Stimulated activated naive B cell treated with anti-CD40 and anti-IgM and Interleukin-4, amounts not matched to agents 10 μg/mL and 1 μg/mL and 100 μg/mL, for 72 hours (primary cell): ENCODE measurements around the gene HNRNPUL1.

Experiments used
- ATAC-seq, 2 donors: fragments of 150-1000 bp; cut with Tn5 transposase; replicated peaks; 2 replicates each; pipeline ENCODE4 v1.10.0; 2021; ENCODE audit warnings: moderate library complexity in 1 of 2
- DNase-seq: peaks from one replicate; pipeline ENCODE4 v3.0.0; 2021
- H3K27ac Mint-ChIP-seq: one replicate; pipeline ENCODE4 v1.8.0; 2022; ENCODE audit warnings: mild to moderate bottlenecking, mixed read lengths
- H3K27me3 Mint-ChIP-seq, 2 donors: one replicate each; pipeline ENCODE4 v1.8.0; 2022; ENCODE audit warnings: mixed read lengths in 2 of 2
- H3K36me3 Mint-ChIP-seq, 2 donors: one replicate each; pipeline ENCODE4 v1.8.0; 2022; ENCODE audit warnings: mixed read lengths in 2 of 2, mild to moderate bottlenecking in 1 of 2
- H3K4me1 Mint-ChIP-seq, 2 donors: one replicate each; pipeline ENCODE4 v1.8.0; 2022; ENCODE audit warnings: mixed read lengths in 2 of 2, mild to moderate bottlenecking in 1 of 2
- H3K4me3 Mint-ChIP-seq, 2 donors: one replicate each; pipeline ENCODE4 v1.8.0; 2022; ENCODE audit warnings: mild to moderate bottlenecking in 2 of 2, mixed read lengths in 2 of 2, moderate library complexity in 1 of 2
- H3K9me3 Mint-ChIP-seq, 2 donors: one replicate each; pipeline ENCODE4 v1.8.0; 2022; ENCODE audit warnings: mixed read lengths in 2 of 2, mild to moderate bottlenecking in 1 of 2

Gene HNRNPUL1

DNA sequence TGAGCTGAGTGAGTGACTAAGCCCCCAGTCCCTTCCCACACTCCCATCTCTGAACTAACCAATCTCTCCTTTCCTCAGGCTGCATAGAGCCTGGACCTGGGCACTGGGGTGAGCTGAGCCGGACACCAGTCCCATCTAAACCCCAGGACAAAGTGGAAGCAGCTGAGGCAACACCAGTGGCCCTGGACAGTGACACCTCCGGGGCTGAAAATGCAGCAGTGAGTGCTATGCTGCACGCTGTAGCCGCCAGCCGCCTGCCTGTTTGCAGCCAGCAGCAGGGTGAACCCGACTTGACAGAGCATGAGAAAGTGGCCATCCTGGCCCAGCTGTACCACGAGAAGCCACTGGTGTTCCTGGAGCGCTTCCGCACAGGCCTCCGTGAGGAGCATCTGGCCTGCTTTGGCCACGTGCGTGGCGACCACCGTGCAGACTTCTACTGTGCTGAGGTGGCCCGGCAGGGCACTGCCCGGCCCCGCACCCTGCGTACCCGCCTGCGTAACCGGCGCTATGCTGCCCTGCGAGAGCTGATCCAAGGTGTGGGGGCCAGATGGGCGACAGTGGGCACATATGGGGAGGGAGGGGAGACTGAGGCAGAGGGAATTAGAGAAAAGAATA, 52.2 kb downstream of the HNRNPUL1 start:
- DNase-seq (no peak), ATAC-seq (no peak)
- Mint-ChIP-seq H3K4me3 (no peak overlapping the region), H3K4me1 (peaks cover 23 to 47% of the 10 kb centered on the region in 2 donors), H3K9me3 (no peaks in the 10 kb centered on the region), H3K36me3 (peaks cover 52 to 71% of the 10 kb centered on the region in 2 donors), H3K27me3 (no peaks in the 10 kb centered on the region), H3K27ac (no peak overlapping the region)

DNA sequence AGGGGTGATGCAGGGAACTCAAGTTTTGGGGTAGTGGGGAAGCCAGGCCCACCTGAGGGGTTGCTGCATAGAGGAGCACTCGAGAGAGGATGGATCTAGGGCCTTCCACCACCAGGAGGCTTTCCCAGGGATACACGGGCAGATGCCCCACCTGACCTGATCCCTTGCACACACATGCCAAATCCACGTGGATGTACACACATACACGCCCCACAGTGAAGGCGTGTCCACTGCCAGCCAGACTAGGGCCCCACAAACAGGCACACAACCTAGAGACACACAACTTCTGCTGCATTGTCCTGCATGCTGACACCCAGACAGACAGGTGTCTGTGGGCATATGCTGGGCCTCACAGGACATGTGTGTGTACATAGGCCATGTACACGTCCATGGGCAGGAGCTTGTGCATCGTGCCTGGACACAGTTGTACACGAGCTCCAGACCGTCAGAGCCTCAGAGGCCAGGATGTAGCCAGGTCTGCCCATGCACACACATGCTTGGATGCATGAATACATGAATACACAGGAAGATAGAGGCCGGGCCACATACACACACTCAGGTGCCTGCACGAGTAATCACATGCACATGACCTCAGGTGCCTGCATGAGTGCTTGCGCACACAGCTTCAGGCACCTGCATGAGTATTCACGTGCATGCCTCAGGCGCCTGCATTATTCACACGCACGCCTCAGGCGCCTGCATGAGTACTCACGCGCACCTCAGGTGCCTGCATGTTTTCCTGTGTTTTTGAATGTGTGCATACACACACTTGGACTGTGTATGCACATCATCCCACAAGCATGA, 54.7 kb downstream of the HNRNPUL1 start:
- no peaks in the 10 kb centered on the region for H3K27me3 Mint-ChIP-seq
- no peaks in the 10 kb centered on the region for H3K9me3 Mint-ChIP-seq
- ATAC-seq (no peak), DNase-seq (no peak)
- peaks cover 46 to 64% of the 10 kb centered on the region in 2 donors for H3K36me3 Mint-ChIP-seq
- H3K4me1 Mint-ChIP-seq = peaks cover 29 to 49% of the 10 kb centered on the region in 2 donors
- H3K27ac Mint-ChIP-seq = peak overlapping the region; percentile 67
- no peak overlapping the region for H3K4me3 Mint-ChIP-seq

DNA sequence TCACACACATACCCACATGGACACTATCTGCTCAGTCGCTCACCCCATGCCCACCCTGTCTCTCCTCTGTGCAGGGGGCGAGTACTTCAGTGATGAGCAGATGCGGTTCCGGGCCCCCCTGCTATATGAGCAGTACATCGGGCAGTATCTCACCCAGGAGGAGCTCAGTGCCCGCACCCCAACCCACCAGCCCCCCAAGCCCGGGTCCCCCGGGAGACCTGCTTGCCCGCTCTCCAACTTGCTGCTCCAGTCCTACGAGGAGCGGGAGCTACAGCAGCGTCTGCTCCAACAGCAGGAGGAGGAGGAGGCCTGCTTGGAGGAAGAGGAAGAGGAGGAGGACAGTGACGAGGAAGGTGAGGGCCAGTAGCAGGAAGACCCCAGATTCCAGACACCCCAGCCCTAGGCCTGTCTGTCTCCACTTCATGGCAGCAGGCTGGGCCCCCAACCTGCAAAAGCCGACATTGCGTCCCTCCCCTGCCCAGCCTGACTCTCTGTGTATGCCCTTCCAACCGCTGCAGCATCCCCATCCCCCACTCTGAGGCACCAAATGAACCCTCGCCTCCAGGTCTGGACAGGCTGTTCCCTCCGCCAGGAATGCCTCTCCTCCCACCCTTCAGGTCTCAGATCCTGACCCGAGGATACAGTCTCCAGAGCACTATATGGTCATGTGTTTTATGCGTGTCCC, 55.5 kb downstream of the HNRNPUL1 start:
- peak overlapping the region in 1 of 2 donors; percentile 21 for H3K4me3 Mint-ChIP-seq
- H3K36me3 Mint-ChIP-seq = peaks cover 46 to 69% of the 10 kb centered on the region in 2 donors
- no peak for DNase-seq
- no peaks in the 10 kb centered on the region for H3K9me3 Mint-ChIP-seq
- peak overlapping the region; percentile 71 for H3K27ac Mint-ChIP-seq
- no peaks in the 10 kb centered on the region for H3K27me3 Mint-ChIP-seq
- H3K4me1 Mint-ChIP-seq = peaks cover 36 to 56% of the 10 kb centered on the region in 2 donors
- no peak for ATAC-seq

DNA sequence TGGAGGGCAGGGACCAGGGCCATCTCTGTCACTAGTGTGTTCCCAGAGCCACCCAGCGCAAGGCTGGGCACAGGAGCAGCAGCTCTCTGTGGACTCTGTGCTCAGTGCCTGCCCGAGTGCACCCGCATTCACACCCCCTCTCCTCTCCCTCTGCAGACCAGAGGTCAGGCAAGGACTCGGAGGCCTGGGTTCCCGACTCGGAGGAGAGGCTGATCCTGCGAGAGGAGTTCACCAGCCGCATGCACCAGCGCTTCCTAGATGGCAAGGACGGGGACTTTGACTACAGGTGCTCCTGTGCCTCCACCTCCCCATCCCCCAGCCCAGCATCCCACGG, 56.0 kb downstream of the HNRNPUL1 start:
- Mint-ChIP-seq H3K4me3 (no peak overlapping the region), H3K36me3 (peaks cover 49 to 74% of the 10 kb centered on the region in 2 donors), H3K27me3 (no peaks in the 10 kb centered on the region), H3K27ac (peak overlapping the region; percentile 71), H3K9me3 (no peaks in the 10 kb centered on the region), H3K4me1 (peaks cover 40 to 62% of the 10 kb centered on the region in 2 donors)
- DNase-seq = no peak
- ATAC-seq = no peak

DNA sequence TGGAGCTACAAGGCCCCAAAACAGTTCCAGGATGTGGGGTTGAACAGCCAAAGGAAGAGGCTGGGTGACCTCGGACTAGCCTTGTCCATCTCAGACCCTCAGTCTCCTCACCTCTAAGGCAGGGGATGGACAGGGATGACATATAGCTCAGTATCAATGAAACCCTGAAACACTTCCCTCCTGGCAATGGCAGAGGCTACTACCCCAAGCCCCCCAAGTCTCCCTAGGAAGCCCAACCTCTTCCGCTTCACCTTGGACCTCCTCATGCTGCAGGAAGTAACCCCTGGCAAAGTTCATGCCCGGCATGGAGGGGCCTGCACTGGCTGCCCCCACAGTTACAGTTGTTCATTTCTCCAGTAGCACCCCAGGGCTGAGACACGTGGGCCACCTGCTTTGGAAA, 56.4 kb downstream of the HNRNPUL1 start:
- no peak overlapping the region for H3K4me3 Mint-ChIP-seq
- H3K27me3 Mint-ChIP-seq = no peaks in the 10 kb centered on the region
- peaks cover 51 to 78% of the 10 kb centered on the region in 2 donors for H3K36me3 Mint-ChIP-seq
- peaks cover 44 to 66% of the 10 kb centered on the region in 2 donors for H3K4me1 Mint-ChIP-seq
- no peaks in the 10 kb centered on the region for H3K9me3 Mint-ChIP-seq
- no peak for DNase-seq
- ATAC-seq = no peak
- peak overlapping the region; percentile 56 for H3K27ac Mint-ChIP-seq

DNA sequence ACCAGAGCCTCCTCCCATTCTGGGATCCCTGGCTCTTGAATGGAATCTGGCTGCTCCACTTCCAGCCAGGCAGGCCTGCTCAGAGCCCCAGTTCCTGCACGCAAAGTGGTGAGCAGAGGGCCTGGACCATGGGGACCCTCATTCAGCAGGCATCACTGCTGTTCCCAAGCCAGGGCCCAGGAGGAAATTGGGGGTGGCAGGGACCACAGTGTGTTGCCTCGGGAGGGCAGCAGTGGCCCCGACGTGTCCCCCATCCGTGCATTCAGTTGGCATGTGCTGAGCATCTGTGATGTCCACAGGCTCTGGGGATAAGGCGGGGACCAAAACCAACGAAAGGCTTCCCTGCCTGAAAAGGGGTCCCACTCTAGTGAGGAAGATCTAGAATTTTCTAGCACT, 57.0 kb downstream of the HNRNPUL1 start:
- H3K27ac Mint-ChIP-seq = peak overlapping the region; percentile 56
- DNase-seq (no peak), ATAC-seq (no peak)
- H3K4me1 Mint-ChIP-seq = peaks cover 47 to 69% of the 10 kb centered on the region in 2 donors
- H3K27me3 Mint-ChIP-seq = no peaks in the 10 kb centered on the region
- H3K4me3 Mint-ChIP-seq = no peak overlapping the region
- no peaks in the 10 kb centered on the region for H3K9me3 Mint-ChIP-seq
- peaks cover 49 to 78% of the 10 kb centered on the region in 2 donors for H3K36me3 Mint-ChIP-seq

DNA sequence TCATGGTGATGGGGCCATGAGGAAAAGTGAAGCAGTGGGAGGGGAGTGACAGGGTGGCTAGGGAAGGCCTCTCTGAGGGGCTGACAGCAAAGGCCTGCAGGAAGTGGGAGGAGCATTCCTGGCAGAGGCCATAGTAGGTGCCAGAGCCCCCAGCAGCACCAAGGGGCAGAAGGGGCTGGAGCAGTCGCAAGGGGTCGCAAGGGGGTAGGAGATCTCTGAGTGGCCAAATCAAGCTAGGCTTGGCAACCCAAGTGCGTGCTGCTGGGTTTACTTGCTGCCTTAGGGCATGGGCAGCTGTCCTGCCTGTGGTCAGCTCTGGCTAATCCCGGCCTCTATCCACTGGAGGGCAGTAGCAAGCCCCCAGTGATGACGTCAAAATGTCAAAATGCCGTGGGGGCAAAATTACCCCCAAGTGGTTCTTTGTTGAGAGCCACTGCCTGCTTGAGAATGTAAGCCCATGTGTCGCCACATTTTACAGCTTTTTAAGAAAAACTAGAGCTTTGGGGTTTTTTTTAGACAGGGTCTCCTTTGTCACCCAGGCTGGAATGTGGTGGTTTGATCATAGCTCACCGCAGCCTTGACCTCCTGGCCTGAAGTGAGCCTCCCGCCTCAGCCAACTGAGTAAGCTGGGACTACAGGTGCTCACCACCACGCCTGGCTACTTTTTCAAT, 57.6 kb downstream of the HNRNPUL1 start:
- Mint-ChIP-seq H3K4me3 (no peak overlapping the region), H3K36me3 (peaks cover 46 to 76% of the 10 kb centered on the region in 2 donors)
- ATAC-seq = no peak

DNA sequence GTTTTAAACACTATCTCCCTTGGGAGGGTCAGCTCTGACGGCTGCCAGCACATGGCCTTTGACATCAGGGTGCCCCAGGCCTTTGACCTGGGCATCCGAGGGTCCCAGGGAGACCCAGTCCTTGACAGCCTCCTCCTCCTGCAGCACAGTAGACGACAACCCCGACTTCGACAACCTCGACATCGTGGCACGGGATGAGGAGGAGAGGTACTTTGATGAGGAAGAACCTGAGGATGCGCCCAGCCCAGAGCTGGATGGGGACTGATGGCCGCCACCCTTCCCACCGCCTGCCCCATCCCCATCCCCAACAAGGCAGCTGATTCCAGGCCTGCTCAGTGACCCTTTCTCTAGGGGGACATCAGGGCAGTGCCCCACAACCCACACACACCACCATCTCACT, 58.3 kb downstream of the HNRNPUL1 start:
- DNase-seq (no peak), ATAC-seq (no peak)
- H3K36me3 Mint-ChIP-seq = peaks cover 42 to 74% of the 10 kb centered on the region in 2 donors
- peak overlapping the region; percentile 87 for H3K27ac Mint-ChIP-seq
- no peaks in the 10 kb centered on the region for H3K9me3 Mint-ChIP-seq
- no peaks in the 10 kb centered on the region for H3K27me3 Mint-ChIP-seq
- H3K4me1 Mint-ChIP-seq = peaks cover 54 to 75% of the 10 kb centered on the region in 2 donors
- H3K4me3 Mint-ChIP-seq = peak overlapping the region in 1 of 2 donors; percentile 20

More for the DNA sequence above, 57.6 kb downstream of the HNRNPUL1 start:
- Mint-ChIP-seq H3K27me3 (no peaks in the 10 kb centered on the region), H3K9me3 (no peaks in the 10 kb centered on the region), H3K27ac (peak overlapping the region; percentile 56), H3K4me1 (peaks cover 52 to 73% of the 10 kb centered on the region in 2 donors)
- DNase-seq = no peak

DNA sequence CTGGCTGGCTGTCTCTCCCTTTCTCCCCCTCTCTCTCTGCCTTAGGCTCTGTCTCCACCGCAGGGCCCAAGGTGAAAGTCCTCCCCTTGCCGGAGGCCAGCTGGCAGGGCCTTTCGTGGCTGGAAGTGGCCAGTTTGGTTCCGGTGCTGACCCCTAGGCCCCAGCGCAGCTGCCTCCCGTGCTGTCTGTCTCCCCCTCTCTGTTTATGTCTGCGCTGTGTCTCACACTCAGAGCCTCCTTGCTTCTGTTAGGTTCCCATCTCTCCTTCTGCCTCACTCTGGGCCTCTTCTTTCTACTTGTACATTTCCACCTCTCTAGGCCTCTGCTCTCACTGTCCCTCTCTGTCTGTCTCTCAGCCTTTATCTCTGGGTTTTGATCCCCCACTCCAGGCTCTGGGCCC, 58.9 kb downstream of the HNRNPUL1 start:
- Mint-ChIP-seq H3K4me1 (peaks cover 56 to 75% of the 10 kb centered on the region in 2 donors), H3K4me3 (peak overlapping the region; percentile 18 to 20), H3K27me3 (no peaks in the 10 kb centered on the region), H3K36me3 (peaks cover 40 to 73% of the 10 kb centered on the region in 2 donors), H3K27ac (peak overlapping the region; percentile 87), H3K9me3 (no peaks in the 10 kb centered on the region)
- DNase-seq (no peak), ATAC-seq (no peak)

DNA sequence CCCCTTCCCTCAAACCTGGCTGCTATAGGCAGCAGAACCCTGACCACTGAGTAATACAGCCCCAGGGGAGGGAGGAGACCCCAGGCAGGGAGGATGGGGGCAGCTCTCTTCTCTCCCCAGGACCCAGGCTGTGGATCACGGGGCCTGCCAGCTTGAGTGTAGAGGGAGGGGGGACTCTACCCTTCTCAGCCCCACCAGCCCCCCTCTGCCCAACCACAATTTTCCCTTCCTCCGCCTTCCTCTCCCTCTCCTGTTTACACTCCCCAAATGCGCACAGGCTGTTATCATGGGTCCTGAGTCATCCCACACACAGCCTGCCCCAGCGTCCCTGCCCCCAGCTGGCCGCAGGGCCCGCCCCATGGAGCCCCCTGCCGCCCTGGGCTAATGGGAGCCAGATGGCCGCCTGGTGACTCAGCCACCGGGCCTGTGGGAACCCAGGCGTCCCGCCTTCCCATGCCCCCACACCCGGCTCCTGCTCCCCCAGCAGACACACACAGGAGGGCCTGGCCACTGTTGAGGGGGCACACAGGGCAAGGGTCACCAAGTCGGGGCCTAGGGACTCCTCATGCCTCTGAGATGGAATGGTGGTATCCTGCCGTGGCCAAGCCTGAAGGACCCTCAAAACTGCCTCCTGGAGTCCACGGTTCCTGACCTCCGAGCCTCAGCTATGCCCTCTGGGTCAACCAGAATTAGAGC, 59.4 kb downstream of the HNRNPUL1 start:
- Mint-ChIP-seq H3K4me1 (peaks cover 62 to 75% of the 10 kb centered on the region in 2 donors), H3K4me3 (peak overlapping the region; percentile 18 to 20), H3K36me3 (peaks cover 40 to 73% of the 10 kb centered on the region in 2 donors), H3K9me3 (no peaks in the 10 kb centered on the region), H3K27ac (peak overlapping the region; percentile 97), H3K27me3 (no peaks in the 10 kb centered on the region)
- ATAC-seq (no peak), DNase-seq (no peak)

DNA sequence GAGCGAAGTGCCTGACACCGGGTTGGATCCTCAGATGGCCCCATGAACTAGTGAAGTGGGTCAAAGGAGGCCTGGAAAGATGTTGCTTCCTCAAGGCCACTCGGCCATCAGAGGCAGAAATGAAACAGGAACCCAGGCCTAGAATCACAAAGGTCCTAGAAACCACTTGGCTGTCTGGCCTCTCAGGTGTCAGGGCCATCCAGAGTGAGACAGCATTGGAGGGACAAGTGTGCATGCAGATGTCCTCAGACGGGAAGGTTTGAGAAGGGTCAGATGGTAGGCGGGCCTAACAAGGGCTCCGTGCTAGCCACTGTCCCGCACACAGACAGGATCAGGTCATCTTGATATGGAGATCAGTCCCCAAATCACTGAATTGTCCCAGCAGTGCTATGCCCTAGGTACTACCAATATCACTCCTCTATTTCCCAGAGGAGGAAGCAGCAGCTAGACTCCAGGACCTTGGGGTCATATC, 60.1 kb downstream of the HNRNPUL1 start:
- H3K36me3 Mint-ChIP-seq = peaks cover 46 to 74% of the 10 kb centered on the region in 2 donors
- H3K27me3 Mint-ChIP-seq = no peaks in the 10 kb centered on the region
- peaks cover 65 to 82% of the 10 kb centered on the region in 2 donors for H3K4me1 Mint-ChIP-seq
- peak overlapping the region in 1 of 2 donors; percentile 65 for H3K4me3 Mint-ChIP-seq
- H3K9me3 Mint-ChIP-seq = no peaks in the 10 kb centered on the region
- peak overlapping the region; percentile 97 for H3K27ac Mint-ChIP-seq
- ATAC-seq (no peak), DNase-seq (no peak)

DNA sequence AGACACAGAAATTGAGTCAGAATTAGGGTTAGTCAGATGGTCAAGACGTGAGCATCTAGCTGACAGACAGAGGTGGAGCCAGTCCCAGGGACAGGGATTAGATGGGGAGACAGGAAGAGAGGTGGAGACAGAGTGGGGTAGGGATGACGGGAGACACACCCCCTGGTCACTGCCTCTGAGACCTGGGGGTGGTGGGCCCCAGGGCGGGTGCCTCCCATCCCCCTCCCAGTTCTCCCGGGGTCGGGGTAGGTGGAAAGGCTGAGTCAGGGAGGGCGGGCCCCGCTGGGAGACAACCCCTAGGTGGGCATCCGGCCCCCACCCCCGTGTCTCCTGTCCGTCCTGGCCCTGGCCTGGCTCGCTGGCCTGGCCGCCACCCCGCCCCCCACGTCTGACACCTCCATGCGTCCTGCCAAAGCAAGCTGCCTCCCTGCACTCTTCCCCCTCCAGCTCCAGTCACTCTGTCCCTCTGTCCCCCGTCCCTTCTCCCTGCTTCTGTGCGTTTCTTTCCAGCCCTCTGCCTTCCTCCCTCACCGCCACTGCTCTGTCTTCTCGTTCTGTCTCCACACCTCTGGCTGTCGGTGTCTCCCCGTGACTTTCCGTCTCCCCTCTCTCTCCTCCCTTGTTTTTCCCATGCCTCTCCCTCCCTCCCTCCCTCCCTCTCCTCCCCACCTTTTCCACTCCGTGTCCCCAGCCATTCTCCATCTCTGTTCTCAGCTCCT, 60.9 kb downstream of the HNRNPUL1 start:
- H3K36me3 Mint-ChIP-seq = peaks cover 40 to 66% of the 10 kb centered on the region in 2 donors
- peak overlapping the region; percentile 70 to 73 for H3K4me3 Mint-ChIP-seq

DNA sequence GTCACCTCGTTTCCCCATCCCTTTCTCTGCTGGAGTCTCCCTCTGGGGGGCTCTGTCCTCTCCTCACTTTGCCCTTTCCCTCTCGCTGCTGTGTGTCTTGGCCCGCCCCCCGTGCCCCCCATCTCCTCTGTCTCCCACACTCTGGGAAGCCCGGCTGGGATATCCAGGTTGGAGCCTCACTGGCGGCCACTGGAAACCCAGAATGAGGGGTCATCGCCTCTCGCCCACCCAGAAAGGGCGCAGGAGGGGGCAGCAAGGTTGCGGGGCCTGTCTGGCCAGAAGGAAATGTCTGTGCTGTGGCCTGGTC, 61.4 kb downstream of the HNRNPUL1 start:
- Mint-ChIP-seq H3K27me3 (no peaks in the 10 kb centered on the region), H3K27ac (peak overlapping the region; percentile 97), H3K4me3 (peak overlapping the region; percentile 70 to 73), H3K4me1 (peaks cover 67 to 87% of the 10 kb centered on the region in 2 donors), H3K9me3 (no peaks in the 10 kb centered on the region), H3K36me3 (peaks cover 42 to 69% of the 10 kb centered on the region in 2 donors)
- no peak for DNase-seq
- ATAC-seq = no peak

More for the DNA sequence above, 60.9 kb downstream of the HNRNPUL1 start:
- peak overlapping the region; percentile 97 for H3K27ac Mint-ChIP-seq
- H3K9me3 Mint-ChIP-seq = no peaks in the 10 kb centered on the region
- ATAC-seq = no peak
- no peak for DNase-seq
- H3K27me3 Mint-ChIP-seq = no peaks in the 10 kb centered on the region
- H3K4me1 Mint-ChIP-seq = peaks cover 65 to 83% of the 10 kb centered on the region in 2 donors
